K562 (cell line): ENCODE results near the gene MPP7. TPM values are rescaled to one million over a fixed set of nuclear protein-coding genes. Genes with fewer than 3 reads are reported as not detected.
"Not testable (repeated sequence)": the region's sequence is repeated elsewhere in the genome, so short reads cannot be mapped to it uniquely, and the experiment has no call there.

Source experiments
- ATAC-seq: fragments of 200-7000 bp; cut with Tn5 transposase; 3 replicates; pipeline ENCODE4 v1.9.1; 2020; ENCODE audit warnings: moderate library complexity
- BruUV-seq: library from RNA; stranded (reverse); fragments of 400-500 nt; replicated peaks from 2 replicates; lab custom pipeline; 2021; lab: Mats Ljungman, UMichigan
- CTCF ChIA-PET: fragments of 300-600 bp; formaldehyde crosslinking; extraction: SDS; loops from one replicate; lab custom pipeline; 2021; ENCODE audit warnings: low intra/inter-chr PET ratio; lab: Yijun Ruan, JAX
- POLR2A ChIA-PET: fragments of 300-600, 350-650 bp; sonication (Branson Sonifier 250); formaldehyde crosslinking; extraction: SDS; loops from one replicate; lab custom pipeline; 2021; ENCODE audit warnings: antibody characterized with exemption, inconsistent platforms; lab: Yijun Ruan, JAX
- DNase-seq, 4 experiments: peaks; one replicate each; pipeline versions ENCODE4 v3.0.0 to v3.0.0-alpha.2; 2011 to 2018; ENCODE audit warnings: low spot score in 3 of 4, mixed read lengths in 3 of 4; ENCODE audit errors: extremely low read depth in 1 of 4
- FAIRE-seq: peaks from 2 replicates; lab custom pipeline; 2011; peaks lifted over from hg19 to GRCh38; lab: Jason Lieb, UNC
- H2AFZ ChIP-seq: 2 replicates; pipeline ENCODE4 v1.6.0; 2011; ENCODE audit warnings: low read depth, low read length, control low read depth, inconsistent platforms
- H3K27ac ChIP-seq: fragments of 200-600 bp; 3 replicates; pipeline ENCODE4 v1.8.0; 2011; ENCODE audit warnings: low read depth, mild to moderate bottlenecking, control low read depth, inconsistent platforms, low read length, moderate library complexity, mixed read lengths; ENCODE audit errors: extremely low read depth
- H3K27me3 ChIP-seq, 2 experiments: fragments of 300-600 bp in 1 of 2; 2 replicates in 1 of 2; 3 replicates in 1 of 2; pipeline versions ENCODE4 v1.6.0 to v1.8.0; 2011; ENCODE audit warnings: inconsistent platforms in 2 of 2, low read length in 2 of 2, mild to moderate bottlenecking in 1 of 2, mixed read lengths in 1 of 2, moderate library complexity in 1 of 2; ENCODE audit not compliant: control insufficient read depth in 2 of 2, insufficient read depth in 2 of 2
- H3K36me3 ChIP-seq: fragments of 300-600 bp; 3 replicates; pipeline ENCODE4 v1.8.0; 2011; ENCODE audit warnings: mild to moderate bottlenecking, low read length, inconsistent platforms; ENCODE audit not compliant: control insufficient read depth, insufficient read depth
- H3K4me1 ChIP-seq, 2 experiments: fragments of 200-600 bp in 1 of 2; replicated peaks in 1 of 2; 2 replicates in 1 of 2; 3 replicates in 1 of 2; pipeline versions ENCODE4 v1.5.1 to v1.8.0; 2011; ENCODE audit warnings: inconsistent platforms in 2 of 2, low read length in 2 of 2, mild to moderate bottlenecking in 1 of 2, mixed read lengths in 1 of 2, moderate library complexity in 1 of 2; ENCODE audit not compliant: control insufficient read depth in 2 of 2, insufficient read depth in 2 of 2
- H3K4me2 ChIP-seq: 2 replicates; pipeline ENCODE4 v1.6.1; 2011; ENCODE audit warnings: low read length, control low read depth, inconsistent platforms, mixed read lengths; ENCODE audit not compliant: insufficient read depth
- H3K4me3 ChIP-seq: fragments of 200-600 bp; sonication (generic), shearing (Covaris generic); 2 replicates; pipeline ENCODE4 v1.5.1; 2016; ENCODE audit warnings: control low read depth, inconsistent platforms
- H3K79me2 ChIP-seq: fragments of 200-600 bp; 3 replicates; pipeline ENCODE4 v1.8.0; 2011; ENCODE audit warnings: low read length, inconsistent platforms; ENCODE audit not compliant: control insufficient read depth, insufficient read depth
- H3K9ac ChIP-seq, 2 experiments: 2 replicates each; pipeline versions ENCODE4 v1.6.0 to v1.6.1; 2011; ENCODE audit warnings: low read depth in 2 of 2, low read length in 2 of 2, control low read depth in 1 of 2, inconsistent platforms in 1 of 2, mild to moderate bottlenecking in 1 of 2, mixed read lengths in 1 of 2; ENCODE audit not compliant: insufficient read depth in 1 of 2
- H3K9me1 ChIP-seq: one replicate; pipeline ENCODE4 v1.6.0; 2011; ENCODE audit warnings: inconsistent platforms, mild to moderate bottlenecking, low read length, moderate library complexity; ENCODE audit not compliant: control insufficient read depth, insufficient read depth
- H3K9me3 ChIP-seq: replicated peaks from 2 replicates; pipeline ENCODE4 v1.5.1; 2011; ENCODE audit warnings: low read depth, low read length, inconsistent platforms; ENCODE audit not compliant: control insufficient read depth, insufficient read depth
- H4K20me1 ChIP-seq: replicated peaks from 2 replicates; pipeline ENCODE4 v1.6.1; 2011; ENCODE audit warnings: low read length, inconsistent platforms, mixed read lengths; ENCODE audit not compliant: control insufficient read depth, insufficient read depth
- AFF4 ChIP-seq: sonication (generic); formaldehyde crosslinking; IDR thresholded peaks from 2 replicates; pipeline ENCODE4 v1.8.0; 2023; ENCODE audit warnings: mild to moderate bottlenecking, missing genetic modification reagents
- ATF2 ChIP-seq: sonication (generic); formaldehyde crosslinking; IDR thresholded peaks from 2 replicates; pipeline ENCODE4 v1.8.1; 2022; ENCODE audit warnings: missing genetic modification reagents
- ELF1 ChIP-seq: fragments of 200-800 bp; sonication (Bioruptor generic); IDR thresholded peaks from 2 replicates; pipeline ENCODE4 v1.6.1; 2016; ENCODE audit warnings: missing genetic modification characterization, missing compliant biosample characterization
- EWSR1 ChIP-seq: fragments of 450-650 bp; IDR thresholded peaks from 2 replicates; pipeline ENCODE4 v1.6.1; 2018; ENCODE audit warnings: borderline replicate concordance, mild to moderate bottlenecking, low read depth, moderate library complexity; ENCODE audit not compliant: partially characterized antibody
- MIER1 ChIP-seq: fragments of 450-650 bp; IDR thresholded peaks from 2 replicates; pipeline ENCODE4 v1.6.1; 2016; ENCODE audit warnings: antibody characterized with exemption, mild to moderate bottlenecking, low read depth
- PHB2 ChIP-seq: fragments of 450-650 bp; IDR thresholded peaks from 2 replicates; pipeline ENCODE4 v1.6.1; 2017; ENCODE audit warnings: low read depth
- ZBTB9 ChIP-seq: fragments of 450-650 bp; formaldehyde crosslinking; IDR thresholded peaks from 2 replicates; pipeline ENCODE4 v1.4.0; 2020; ENCODE audit warnings: mild to moderate bottlenecking, moderate library complexity
- WGBS: fragments of 100-300 bp; shearing (Covaris generic); methylation state at CpG from one replicate; pipeline ENCODE4 v1.1.6; 2016; ENCODE audit warnings: low coverage, mixed read lengths; ENCODE audit not compliant: insufficient coverage; ENCODE audit errors: missing lambda C conversion rate; 5-methylcytosine and 5-hydroxymethylcytosine counted together
- in situ Hi-C: fragments of 300-500 bp; cut with MboI; formaldehyde crosslinking; loops from 4 replicates; pipeline ENCODE4 v1.15.0; 2018; ENCODE audit warnings: inconsistent platforms, mixed read lengths
- intact Hi-C: fragments of 100-400 bp; cut with micrococcal nuclease; formaldehyde crosslinking; loops from 2 replicates; pipeline ENCODE4 v1.14.2; 2022
- polyA plus RNA-seq, 8 experiments: library from polyadenylated mRNA; depleted of rRNA in 4 of 8; stranded (reverse) in 5 of 8; unstranded in 3 of 8; fragments of >200 nt; fragmentation: Nextera tagmentation in 2 of 8; fragmentation: Illumina TruSeq in 1 of 8; extraction: Ambion mirVana in 2 of 8; extraction: Trizol in 1 of 8; gene quantifications; 2 replicates each; pipeline versions ENCODE4 v1.2.1 to v1.2.3, GENCODE V29; 2011 to 2014; ENCODE audit warnings: inconsistent platforms in 1 of 8, missing spikeins in 1 of 8
- total RNA-seq, 7 experiments: library from RNA; depleted of rRNA in 6 of 7; stranded (reverse); fragments of >200 nt in 6 of 7; fragmentation: Illumina TruSeq in 2 of 7; extraction: Trizol in 2 of 7; gene quantifications; 2 replicates each; pipeline versions ENCODE4 v1.2.1 to v1.2.3, GENCODE V29; 2011 to 2021; ENCODE audit warnings: low replicate concordance in 1 of 7

Gene MPP7
- total and polyA plus RNA-seq, 9 of the 15 experiments (the other 6 are each of a cell fraction or from before 2014, with no cell fraction given) = 0.03 to 0.50 (median 0.23) TPM

- H3K9me3 ChIP-seq = no peaks in the 10 kb centered on the region
- DNase-seq = no peak
- H3K27me3 ChIP-seq = peaks cover 5 to 9% of the 10 kb centered on the region in 2 experiments; a peak in 3 of 5 replicates
- ChIA-PET POLR2A (interaction anchor here (0.6 kb wide), 1 partner anchor 1723 kb away, joined by 5 read pairs; no protein-coding TSS in a partner anchor), CTCF (no interaction called here)
- no peak overlapping the region for H2AFZ ChIP-seq
- H3K4me2 ChIP-seq = no peak overlapping the region
- WGBS = 4% methylated on average over 3 of the region's 3 CpGs
- ATAC-seq = no peak
- FAIRE-seq = no peak
- in situ Hi-C loops = no loop called here
- BruUV-seq = no TSS peak
- no peak for TF ChIP-seq ELF1 (tag)
- no peak for TF ChIP-seq ATF2 (CRISPR knock-in tag)
- no peak for TF ChIP-seq PHB2
- no peak for TF ChIP-seq ZBTB9
- TF ChIP-seq EWSR1 = no peak
- no peak for TF ChIP-seq AFF4 (CRISPR knock-in tag)
- TF ChIP-seq MIER1 = no peak
- no peaks in the 10 kb centered on the region for H3K36me3 ChIP-seq
- no peak overlapping the region for H3K4me3 ChIP-seq
- H3K9me1 ChIP-seq = no peaks in the 10 kb centered on the region
- H4K20me1 ChIP-seq = no peaks in the 10 kb centered on the region
- intact Hi-C loops = no loop called here
- H3K9ac ChIP-seq = no peak overlapping the region
- H3K79me2 ChIP-seq = no peaks in the 10 kb centered on the region
- H3K27ac ChIP-seq = no peak overlapping the region
- no peaks in the 10 kb centered on the region for H3K4me1 ChIP-seq
Measured at GRCh38 chr10:28320090-28320489, 17.2 kb upstream of the MPP7 start.

GRCh38 chr10:28319061-28319460, 16.2 kb upstream of the MPP7 start:
- H3K4me2 ChIP-seq, H2AFZ ChIP-seq, H3K9me1 ChIP-seq, H3K27me3 ChIP-seq, H3K27ac ChIP-seq, H4K20me1 ChIP-seq, H3K9ac ChIP-seq, H3K4me1 ChIP-seq, BruUV-seq, CTCF ChIA-PET, H3K79me2 ChIP-seq, intact Hi-C loops, ATAC-seq, H3K36me3 ChIP-seq, in situ Hi-C loops, H3K4me3 ChIP-seq, DNase-seq, H3K9me3 ChIP-seq, FAIRE-seq: not testable (repeated sequence)
- POLR2A ChIA-PET = interaction anchor here (0.6 kb wide), 1 partner anchor 8 kb away, joined by 3 read pairs; no protein-coding TSS in a partner anchor
